ENCODE results near the gene MGAT3. TPM values are rescaled to one million over a fixed set of nuclear protein-coding genes. Genes with fewer than 3 reads are reported as not detected.

Gene MGAT3
- total and polyA plus RNA-seq, 2 of the 13 experiments (the other 11 are each of a cell fraction or from before 2014, with no cell fraction given), result 0.11 to 0.15 TPM

GRCh38 chr22:39520226-39521105 is 63.7 kb downstream of the MGAT3 start, which contains the start of gene ATF4 (continued):
- no peak; the same call in 1 of the 2 replicates for TF ChIP-seq ZBED4 (CRISPR knock-in tag; IDR thresholded peaks at IDR 0.05; ENCODE audit: borderline replicate concordance)
- peak; percentile 76; the same call in 1 of the 2 replicates for TF ChIP-seq ZFP37 (CRISPR knock-in tag; IDR thresholded peaks at IDR 0.05; ENCODE audit: borderline replicate concordance)
- TF ChIP-seq HOXA5 (CRISPR knock-in tag; IDR thresholded peaks at IDR 0.05), result peak; percentile 94; the same call in 1 of the 2 replicates
- TF ChIP-seq SRSF4 (IDR thresholded peaks at IDR 0.05; ENCODE audit: low read depth, low read length, poor library complexity, severe bottlenecking), result peak; percentile 85
- 0 out of 2 replicates have a peak, but pooled peaks have one; percentile 36 for TF ChIP-seq ZFYVE20 (CRISPR knock-in tag; IDR thresholded peaks at IDR 0.05; ENCODE audit: borderline replicate concordance, low read depth)
- TF ChIP-seq MEF2D (CRISPR knock-in tag; IDR thresholded peaks at IDR 0.05), result no peak; the same call in 1 of the 2 replicates
- TF ChIP-seq ZNF790 (CRISPR knock-in tag; IDR thresholded peaks at IDR 0.05; ENCODE audit: borderline replicate concordance), result peak; percentile 78; the same call in 1 of the 2 replicates
- TF ChIP-seq ZNF607 (CRISPR knock-in tag; IDR thresholded peaks at IDR 0.05; ENCODE audit: borderline replicate concordance), result peak; percentile 74; the same call in 1 of the 2 replicates
- 0 out of 2 replicates have a peak, but pooled peaks have one; percentile 78 for TF ChIP-seq ZNF557 (CRISPR knock-in tag; IDR thresholded peaks at IDR 0.05)
- TF ChIP-seq GPN1 (CRISPR knock-in tag; IDR thresholded peaks at IDR 0.05; ENCODE audit: borderline replicate concordance), result peak; percentile 54; the same call in 1 of the 2 replicates
- no peak for TF ChIP-seq PHF5A (CRISPR knock-in tag; IDR thresholded peaks at IDR 0.05; ENCODE audit: low read depth, unreplicated experiment)
- TF ChIP-seq ZNF512 (CRISPR knock-in tag; IDR thresholded peaks at IDR 0.05), result no peak
- TF ChIP-seq, protein P1, sequence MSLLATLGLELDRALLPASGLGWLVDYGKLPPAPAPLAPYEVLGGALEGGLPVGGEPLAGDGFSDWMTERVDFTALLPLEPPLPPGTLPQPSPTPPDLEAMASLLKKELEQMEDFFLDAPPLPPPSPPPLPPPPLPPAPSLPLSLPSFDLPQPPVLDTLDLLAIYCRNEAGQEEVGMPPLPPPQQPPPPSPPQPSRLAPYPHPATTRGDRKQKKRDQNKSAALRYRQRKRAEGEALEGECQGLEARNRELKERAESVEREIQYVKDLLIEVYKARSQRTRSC (CRISPR knock-in tag; IDR thresholded peaks at IDR 0.05; ENCODE audit: low read depth), result no peak; the same call in 1 of the 2 replicates
- TF ChIP-seq ZSCAN21 (CRISPR knock-in tag; IDR thresholded peaks at IDR 0.05; ENCODE audit: borderline replicate concordance), result peak; percentile 70; the same call in 1 of the 2 replicates
- TF ChIP-seq ZNF577 (CRISPR knock-in tag; IDR thresholded peaks at IDR 0.05; ENCODE audit: borderline replicate concordance, low read depth), result no peak
- TF ChIP-seq ZNF816 (CRISPR knock-in tag; IDR thresholded peaks at IDR 0.05; ENCODE audit: borderline replicate concordance), result no peak
- TF ChIP-seq HNRNPLL (IDR thresholded peaks at IDR 0.05; ENCODE audit: low read depth, low read length, poor library complexity, severe bottlenecking), result peak; percentile 63
- TF ChIP-seq SMAD3 (CRISPR knock-in tag; IDR thresholded peaks at IDR 0.05), result peak; percentile 81
- peak; percentile 33; the same call in 1 of the 2 replicates for TF ChIP-seq KDM1A (CRISPR knock-in tag; IDR thresholded peaks at IDR 0.05)
- peak; percentile 90 for TF ChIP-seq ZNF451 (CRISPR knock-in tag; IDR thresholded peaks at IDR 0.05)
- peak; percentile 95 for TF ChIP-seq RAD51 (IDR thresholded peaks at IDR 0.05; ENCODE audit: borderline replicate concordance)
- no peak; the same call in 1 of the 2 replicates for TF ChIP-seq SNAPC2 (CRISPR knock-in tag; IDR thresholded peaks at IDR 0.05)
